Astrocyte of the hippocampus (primary cell): Measurements from ENCODE around the gene TMEM198.

Source experiments
- DNase-seq: peaks from one replicate; pipeline ENCODE4 v3.0.0; 2011; ENCODE audit warnings: low read depth, low spot score

The TMEM198 gene

GRCh38 chr2:219576505-219577388 is 32.9 kb downstream of the TMEM198 start:
- peak; percentile 52 for DNase-seq

GRCh38 chr2:219578811-219579613 is 35.2 kb downstream of the TMEM198 start:
- no peak for DNase-seq

GRCh38 chr2:219581346-219581745 is 37.5 kb downstream of the TMEM198 start:
- DNase-seq: no peak

GRCh38 chr2:219591091-219591490 is 47.3 kb downstream of the TMEM198 start:
- DNase-seq: no peak

GRCh38 chr2:219592736-219593135 is 48.9 kb downstream of the TMEM198 start:
- DNase-seq: no peak

GRCh38 chr2:219593154-219593553 is 49.3 kb downstream of the TMEM198 start:
- no peak for DNase-seq

- peak; percentile 19 for DNase-seq
Observed at GRCh38 chr2:219595256-219595655, 51.4 kb downstream of the TMEM198 start.

DNA sequence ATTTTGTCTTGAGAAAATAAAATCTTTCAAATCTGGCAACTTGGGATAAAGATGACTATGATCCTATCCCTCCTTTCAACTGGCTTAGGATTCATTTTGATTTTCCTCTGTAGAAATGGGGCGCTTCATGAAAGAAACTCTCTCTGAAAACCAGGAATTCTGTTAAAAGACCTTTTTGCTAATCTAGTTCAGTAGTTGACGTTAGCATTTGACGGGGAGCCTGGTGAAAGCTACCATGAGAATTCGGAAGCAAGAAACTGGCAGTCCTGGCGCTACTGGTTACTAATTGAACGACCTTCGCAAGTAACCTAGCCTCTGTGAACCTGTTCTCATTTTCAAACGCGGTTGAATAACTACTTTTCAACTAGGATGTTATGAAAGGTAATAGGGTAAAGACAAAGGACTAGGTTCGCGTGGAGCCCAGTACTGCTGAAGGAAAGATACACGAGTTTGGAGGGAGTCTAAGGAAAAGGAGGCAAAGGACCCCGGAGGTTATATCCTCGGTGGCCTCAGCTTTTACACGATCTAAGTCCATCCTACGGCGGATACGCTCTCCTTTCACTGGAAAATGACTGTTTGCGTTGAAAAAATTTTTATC is 53.2 kb downstream of the TMEM198 start:
- peak; percentile 46 for DNase-seq

DNA sequence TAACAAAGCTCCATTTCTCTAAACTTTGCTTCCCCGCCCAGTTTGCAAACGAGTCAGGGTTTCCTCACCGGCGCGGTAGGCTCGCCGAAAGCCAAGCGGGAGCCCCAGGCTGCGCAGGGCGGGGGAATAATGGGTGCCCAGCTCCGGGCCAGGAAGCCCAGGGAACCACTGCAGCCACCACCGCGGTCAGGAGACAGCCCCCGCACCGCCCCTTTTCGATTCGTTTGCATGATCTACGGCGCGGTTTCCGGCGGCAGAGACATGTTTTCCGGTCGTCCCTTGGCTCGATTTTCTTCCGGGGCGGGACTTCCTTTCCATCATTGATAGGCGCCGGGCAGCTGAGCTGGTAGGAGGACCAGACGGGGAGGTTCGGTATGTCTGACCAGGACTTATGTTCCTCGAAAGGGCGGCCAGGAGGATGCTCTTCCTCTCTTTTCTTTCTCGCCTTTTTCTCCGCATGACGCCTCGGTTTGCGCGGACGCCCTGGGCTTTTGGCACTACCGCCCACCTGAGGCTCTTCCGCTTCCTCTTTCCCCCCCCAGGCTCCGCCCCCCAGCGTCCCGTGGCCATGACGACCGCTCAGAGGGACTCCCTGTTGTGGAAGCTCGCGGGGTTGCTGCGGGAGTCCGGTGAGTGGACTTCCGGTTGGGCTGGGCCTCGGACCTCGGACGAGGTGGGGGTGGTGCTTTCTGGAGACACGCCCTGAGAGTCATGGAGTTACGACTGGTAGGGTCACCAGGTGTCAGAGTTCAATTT is 53.9 kb downstream of the TMEM198 start, which contains the start of gene STK11IP:
Gene STK11IP (plus strand): TSS at position 306 of the 756 bp plus-strand sequence. CDS start 263 bp downstream, at position 569.
- peak; percentile 99 for DNase-seq

GRCh38 chr2:219598308-219599078 is 54.7 kb downstream of the TMEM198 start:
- DNase-seq: peak; percentile 55
